SKM-1 (cell line): Measurements from ENCODE around the gene C3orf20.

ENCODE experiments used
- DNase-seq: peaks from one replicate; lab custom pipeline; 2025; ENCODE audit not compliant: unreplicated experiment; lab: John Stamatoyannopoulos, UW

Gene C3orf20

DNA sequence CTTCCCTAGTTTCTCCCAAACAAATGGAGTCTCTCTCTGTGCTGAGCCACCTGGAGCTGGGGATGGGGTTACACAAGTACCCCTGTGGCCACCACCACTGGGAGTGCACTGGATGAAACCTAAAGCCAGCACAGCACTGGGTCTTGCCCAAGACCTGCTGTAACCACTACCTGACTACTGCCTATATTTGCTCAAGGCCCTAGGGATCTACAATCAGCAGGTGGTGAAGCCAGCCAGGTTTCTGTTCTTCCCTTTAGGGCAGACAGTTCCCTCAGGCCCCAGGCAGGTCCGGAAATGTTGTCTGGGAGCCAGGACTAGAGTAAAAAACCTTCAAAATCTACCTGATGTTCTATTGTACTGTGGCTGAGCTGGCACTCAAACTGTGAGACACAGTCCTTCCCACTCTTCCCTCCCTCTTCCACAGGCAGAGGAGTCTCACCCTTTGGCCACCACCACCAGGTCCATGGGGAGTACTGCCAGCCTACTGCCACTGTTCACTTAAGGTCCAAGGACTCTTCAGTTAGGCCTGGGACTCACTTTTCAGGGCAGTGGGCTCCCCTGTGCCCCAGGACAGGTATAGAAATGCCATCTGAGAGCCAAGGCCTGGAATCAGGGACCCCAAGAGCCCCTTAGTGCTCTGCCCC lies 23.8 kb downstream of the C3orf20 start:
- no peak for DNase-seq

DNA sequence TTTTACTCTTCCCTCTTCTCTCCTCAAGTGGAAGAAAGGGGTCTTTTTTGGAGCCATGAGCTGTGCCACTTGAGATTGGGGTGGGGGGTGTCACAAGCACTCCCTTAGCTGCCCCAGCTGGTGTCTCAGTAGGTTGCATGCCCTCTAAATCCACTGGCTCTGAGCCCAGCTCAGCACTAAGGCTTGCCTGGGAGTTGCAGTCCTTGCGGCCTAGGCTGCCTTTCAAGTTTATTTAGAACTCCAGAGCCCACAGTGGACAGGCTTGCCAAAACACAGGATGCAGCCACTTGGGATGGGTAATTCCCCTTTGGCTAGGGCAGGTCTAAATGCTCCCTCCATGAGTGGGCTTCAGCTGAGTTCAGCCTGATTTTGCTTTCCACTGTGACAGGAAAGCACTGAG lies 24.7 kb downstream of the C3orf20 start:
- no peak for DNase-seq

DNA sequence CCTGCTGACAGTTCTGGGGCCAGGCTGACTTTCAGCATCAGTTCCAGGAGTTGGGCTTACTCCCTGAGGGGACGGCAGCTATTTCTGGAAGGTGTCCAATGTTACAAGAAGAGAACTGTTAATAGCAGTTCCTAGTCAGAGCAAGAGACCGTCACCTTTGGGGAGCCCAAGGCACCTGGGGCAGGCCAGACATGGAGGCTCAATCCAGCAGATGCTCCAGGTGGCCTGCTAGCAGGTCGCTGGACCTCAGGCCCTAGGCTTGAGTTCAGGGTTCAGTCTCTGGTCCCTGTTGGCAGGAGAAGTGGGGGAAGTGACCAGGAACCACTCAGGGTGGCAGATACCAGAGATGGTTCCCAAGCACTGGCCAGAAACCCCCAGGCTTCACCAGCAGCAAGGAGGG lies 25.9 kb downstream of the C3orf20 start:
- no peak for DNase-seq

DNA sequence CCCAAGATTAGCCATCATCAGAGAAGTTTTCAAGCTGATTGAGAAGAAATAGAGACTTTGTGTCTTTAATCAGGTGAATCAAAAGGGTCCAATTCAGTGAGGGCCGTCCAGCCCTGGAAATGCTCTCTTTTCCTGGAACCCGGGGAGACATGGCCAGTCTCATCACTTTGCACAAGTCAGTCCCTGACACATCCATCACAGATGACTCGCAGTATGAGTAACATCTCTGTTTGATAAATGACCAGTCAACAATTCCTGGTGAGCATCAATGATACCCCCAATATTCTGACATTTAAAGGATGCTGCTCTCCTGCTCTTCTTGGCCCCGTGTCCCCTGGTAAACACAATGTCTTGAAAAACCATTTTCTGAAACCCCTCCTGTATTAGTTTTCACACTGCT lies 26.7 kb downstream of the C3orf20 start:
- no peak for DNase-seq

DNA sequence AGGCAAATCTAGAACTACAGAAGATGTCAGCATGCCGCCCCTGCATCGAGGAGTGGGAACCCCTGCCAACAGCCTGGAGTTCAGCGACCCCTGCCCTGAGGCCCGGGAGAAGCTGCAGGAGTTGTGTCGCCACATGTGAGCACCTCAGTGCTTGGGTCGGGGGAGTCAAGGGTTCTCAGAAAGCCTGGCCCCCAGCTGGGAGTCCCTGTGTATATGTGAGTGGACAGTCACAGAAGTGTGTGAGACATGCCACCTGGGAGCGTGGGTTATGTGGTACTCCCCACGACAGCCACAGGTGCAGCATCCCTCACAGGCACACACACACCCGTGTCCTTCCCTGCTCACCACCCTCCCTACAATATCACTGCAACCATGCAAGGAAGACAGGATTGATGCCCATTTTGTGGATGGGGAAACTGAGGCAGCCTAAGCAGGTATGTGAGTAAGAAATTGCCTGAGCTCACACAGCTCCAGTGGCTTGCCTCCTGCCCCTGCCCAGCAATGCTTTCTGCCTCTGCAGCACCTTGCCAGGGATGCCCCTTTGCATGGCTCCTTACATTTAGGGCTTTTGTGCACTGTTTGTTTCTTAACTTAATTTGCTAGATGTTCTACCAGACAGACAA lies 28.3 kb downstream of the C3orf20 start:
- no peak for DNase-seq

DNA sequence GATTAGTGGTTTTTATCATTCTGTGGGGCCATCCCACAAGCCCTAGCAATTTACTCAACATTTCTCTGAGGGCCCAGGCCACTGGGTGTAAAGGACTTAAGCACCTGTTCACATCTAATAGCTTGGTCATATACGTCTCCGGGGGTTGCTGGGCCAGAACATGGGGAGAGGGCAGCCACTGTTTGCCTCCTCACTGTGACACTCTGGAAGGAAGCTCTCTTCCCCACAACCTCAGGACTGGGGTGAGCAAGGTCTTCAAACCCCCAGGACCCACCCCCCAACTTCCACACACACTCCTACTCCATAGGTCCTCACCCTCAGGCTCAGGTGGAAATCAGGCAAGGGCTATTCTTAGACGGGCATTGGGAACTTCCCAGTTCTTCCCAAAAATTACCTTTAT lies 28.9 kb downstream of the C3orf20 start:
- DNase-seq: no peak

DNA sequence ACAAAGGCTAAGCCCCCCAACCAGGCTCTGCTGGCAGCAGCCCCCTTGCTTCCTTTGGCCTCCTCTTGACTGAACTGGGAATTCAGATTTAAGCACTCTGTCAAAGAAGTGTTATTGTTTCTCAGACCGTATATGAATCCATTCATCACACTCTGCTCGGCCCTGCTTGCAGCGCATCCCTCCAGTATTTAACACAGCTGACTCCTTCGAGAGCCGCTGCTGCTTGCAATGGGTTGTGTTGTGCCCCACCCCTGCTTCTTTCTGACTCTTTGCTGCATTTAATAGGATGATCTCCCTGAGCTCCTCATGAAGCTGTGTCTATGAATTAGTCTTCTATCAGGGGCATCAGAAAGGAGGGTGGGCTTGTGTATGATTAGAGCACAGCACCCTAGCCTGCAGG lies 31.2 kb downstream of the C3orf20 start:
- no peak for DNase-seq

DNA sequence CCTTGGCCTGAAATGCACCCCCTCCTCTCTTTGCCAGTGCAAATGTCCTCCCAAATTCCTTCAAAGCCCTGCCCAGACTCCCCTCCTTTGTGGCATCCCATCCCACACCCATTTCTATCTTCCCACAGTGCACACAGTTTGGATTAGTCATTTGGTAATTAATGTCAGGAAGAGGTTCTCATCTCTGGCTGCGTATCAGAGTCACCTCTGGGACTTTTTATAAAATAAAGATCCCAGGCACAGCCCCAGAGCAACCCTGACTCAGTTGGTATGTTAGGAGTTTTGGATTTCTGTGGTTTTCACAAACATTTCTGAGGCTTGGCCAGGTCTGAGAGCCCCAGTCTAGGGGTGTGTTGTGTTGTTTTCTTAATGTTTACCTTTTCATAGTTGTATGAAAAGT lies 41.6 kb downstream of the C3orf20 start:
- no peak for DNase-seq

DNA sequence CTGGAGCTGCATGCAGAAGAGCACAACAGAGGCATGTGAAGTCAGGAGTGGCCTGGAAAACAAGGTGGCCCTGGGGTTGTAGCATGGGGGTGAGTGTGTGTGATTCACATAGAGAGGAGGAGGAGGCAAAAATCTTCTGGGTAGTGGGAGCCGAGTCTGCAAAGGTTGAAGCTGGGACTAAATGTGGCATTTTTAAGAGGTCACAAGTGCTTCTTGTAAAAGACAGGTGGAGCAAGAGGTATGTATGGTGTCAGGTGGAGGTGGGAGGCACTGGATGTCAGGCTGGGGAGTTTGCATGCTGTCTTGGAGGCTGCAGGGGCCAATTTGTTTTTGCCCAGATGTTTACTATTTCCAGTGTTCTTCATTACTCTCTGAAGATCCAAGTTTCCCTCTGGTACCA lies 42.4 kb downstream of the C3orf20 start:
- DNase-seq: no peak

DNA sequence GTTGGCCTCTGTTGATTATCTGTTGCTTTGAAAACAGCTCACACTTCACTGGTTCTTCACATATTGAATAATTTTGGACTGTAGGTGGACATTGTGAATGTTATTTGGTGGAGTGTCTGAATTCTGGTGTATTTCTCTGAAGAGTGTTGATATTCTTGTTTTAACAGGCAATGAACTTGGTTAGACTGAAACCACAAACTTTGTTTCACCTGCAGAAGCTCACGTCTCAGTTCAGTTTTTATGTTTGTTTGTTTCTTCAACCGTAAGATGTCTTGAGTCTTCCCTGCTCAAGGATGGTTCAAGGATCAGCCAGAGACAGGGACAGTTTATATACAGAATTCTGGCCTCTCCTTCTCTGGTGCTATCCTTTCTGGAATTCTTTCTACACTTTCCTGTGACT lies 43.6 kb downstream of the C3orf20 start:
- DNase-seq: no peak

DNA sequence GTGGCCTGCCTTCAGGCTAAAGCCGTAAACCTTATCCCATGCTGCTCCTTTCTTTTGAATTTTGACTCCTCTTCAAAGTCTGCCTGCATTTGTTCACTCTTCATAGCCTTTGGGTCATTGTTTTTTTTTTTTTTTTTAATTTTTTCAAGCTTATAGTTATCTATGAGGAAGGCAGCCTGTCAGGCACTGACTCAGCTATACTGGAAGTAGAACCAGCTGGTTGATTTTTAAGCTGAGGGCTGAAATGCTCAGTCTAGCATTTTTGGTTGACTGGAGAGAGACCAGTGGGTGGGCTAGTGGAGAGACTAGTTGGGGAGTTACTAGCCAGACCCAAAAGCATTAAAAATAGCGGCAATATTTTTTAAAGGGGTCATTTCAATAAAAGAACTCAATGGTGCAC lies 44.1 kb downstream of the C3orf20 start:
- DNase-seq: no peak

DNA sequence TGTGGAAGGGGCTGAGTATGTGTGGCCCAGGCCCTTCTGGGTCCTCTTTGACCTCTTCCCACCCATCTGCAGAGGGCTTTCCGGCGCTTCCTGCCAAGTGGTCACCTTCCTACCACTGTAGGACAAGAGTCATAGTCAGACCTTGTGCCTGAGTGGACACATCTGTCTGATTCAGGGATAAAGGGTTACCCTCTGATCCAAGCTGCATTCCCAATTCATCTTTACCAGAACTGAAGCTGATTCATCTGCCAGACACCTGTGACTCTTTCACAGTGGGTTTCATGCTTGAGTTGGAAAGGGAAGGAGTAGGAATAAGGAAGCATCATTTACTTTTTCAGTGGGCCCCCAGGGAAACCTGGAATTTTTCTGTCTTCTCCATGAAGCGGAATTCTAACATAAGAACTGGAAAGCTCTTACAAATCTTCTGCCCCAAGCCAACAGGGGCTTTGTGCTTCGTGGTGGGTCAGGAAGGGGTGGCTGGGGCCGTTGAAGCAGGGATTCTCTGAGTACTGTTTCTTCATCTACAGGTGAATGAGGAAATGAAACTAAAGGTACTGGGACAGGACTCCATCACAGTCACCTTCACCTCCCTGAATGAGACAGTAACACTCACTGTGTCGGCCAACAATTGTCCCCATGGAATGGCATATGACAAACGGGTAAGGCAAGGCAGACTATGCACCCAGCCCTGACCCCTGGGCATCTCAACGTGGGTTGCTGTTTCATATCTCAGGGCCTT lies 46.4 kb downstream of the C3orf20 start:
- DNase-seq: no peak

DNA sequence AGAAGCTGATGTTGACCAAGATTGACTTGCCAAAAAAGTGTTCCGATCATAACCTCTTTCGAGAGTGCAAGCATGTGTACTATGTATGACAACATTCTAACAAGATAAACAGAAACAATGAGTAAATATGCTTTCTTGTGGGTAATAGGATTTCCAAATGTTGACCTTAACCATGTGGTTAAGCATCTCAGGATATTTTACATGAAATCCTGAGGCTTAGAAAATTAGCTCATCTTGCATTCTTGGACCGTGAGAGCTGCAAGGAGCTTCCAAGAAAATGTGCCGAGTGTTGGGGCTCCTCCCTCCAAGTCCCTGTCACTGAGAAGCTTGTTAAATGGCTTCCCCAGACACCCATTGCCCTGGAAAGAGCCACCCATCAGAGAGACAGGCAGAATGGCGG lies 50.1 kb downstream of the C3orf20 start:
- no peak for DNase-seq

DNA sequence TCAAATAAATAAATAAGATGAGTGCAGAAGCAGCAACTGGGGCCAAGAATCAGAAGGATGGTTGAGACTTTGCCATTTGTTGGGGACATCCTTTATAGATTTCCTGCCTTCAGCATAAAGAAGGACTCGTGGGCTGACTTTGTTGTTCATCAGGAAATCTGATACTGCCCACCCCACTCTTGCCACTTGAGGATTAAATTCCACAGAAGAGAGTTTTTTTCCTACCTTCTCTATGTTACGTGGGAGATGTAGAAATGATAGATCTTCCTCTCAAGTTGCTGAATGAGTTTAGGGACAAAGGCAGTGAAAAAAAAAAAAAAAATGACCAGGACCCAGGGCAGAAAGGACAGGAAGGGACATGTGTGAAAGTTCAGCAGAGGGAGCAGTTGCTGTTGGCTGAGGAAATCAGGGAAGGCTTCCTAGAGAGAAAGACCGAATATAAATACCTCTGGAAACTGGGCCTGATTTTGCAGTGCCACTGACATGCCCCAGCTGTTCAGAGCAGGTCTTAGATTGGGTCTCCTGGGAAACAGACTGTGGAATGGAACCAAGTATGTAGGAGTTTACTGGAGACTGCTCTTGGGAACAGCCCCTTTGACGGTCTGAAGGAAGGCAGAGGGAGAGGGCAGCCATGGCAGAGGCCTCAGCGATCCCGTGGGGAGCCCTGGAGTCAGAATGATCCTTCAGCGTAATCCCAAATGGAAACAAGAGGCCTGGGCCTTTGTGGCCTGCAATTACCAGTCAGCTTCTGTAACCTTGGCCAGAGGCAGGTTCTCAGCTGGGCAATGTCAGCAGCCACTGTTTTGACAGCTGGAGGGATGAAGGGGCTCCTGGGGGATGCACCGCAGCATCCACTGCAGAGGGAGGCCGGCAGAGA lies 50.9 kb downstream of the C3orf20 start:
- no peak for DNase-seq

DNA sequence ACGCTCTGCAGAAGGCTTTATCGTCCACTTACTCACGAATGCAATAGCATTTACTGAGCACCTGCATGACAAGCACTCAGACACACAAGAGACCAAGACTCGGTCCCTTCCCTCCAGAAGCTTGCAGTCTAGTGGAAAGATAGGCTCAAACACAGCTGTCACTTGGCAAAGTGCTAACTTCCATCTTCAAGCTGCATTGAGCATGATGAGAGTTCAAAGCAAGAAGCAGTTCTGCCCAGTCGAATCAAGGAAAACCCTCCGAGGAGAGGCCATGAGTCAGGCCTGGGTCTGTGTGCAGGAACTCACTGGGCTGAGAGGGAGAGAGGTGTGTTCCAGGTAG lies 51.5 kb downstream of the C3orf20 start:
- no peak for DNase-seq

DNA sequence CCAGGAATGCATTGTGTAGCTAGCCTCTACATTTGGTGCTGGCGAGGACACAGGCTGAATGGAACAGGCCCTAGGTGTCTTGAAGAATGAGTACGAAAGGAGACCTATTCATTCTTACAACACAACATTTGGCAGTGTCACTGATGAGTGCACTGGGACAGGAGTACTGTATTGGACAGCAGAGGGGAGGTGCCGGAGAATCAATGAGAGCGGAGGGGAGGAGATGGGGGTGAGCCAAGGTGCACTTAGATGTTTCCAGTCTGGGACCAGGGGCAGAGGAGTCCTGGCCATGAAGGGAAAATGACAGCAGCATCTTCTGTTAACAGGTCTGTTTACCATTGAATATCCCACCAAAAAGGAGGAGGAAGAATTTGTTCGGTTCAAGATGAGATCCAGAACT lies 53.2 kb downstream of the C3orf20 start:
- DNase-seq: no peak

DNA sequence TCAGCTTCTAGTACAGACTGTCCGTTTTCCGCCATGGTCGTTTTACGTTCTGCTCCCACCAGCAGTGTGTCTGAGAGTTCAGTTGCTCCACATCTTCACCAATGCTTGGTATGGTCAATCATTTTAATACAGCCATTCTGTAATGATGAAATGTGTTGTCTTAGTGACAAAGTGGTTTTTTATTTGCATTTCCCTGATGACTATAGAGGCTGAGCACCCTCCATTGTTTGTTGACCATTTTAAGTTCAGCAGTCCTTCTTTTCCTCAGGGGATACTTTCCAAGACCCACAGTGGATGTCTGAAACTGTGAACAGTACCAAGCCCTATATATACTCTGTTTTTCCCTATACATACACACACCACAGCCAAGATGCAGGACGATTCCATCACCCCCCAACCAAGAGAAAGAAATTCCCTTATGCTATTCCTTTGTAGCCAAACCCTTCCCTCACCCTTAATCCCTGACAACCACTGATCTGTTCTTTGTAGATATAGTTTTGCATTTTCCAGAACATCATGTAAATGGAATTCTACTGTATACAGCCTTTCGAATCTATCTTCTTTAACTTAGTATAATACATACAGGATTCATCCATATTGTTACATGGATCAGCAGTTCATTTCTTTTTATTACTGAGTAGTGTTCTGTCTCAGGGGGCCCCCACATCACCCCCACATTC lies 55.9 kb downstream of the C3orf20 start:
- DNase-seq: no peak

DNA sequence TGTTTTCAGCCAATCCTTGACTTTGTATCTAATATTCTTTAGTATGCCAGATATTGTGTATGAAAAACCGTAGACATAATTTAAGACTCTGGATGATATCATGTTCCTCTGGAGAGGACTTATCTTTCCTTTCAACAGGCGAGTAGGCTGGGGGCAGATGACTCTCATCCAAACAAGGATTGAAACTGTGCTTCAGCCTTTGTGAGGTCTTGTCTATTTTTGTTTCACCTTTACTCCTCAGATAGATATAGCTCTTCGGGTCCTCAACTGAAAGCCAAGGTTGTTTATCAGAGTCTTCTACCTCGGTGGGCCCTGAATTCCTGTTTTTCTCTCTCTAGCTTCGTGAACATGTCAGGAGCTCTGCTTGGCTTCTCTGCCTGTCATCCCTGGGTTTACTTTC lies 66.0 kb downstream of the C3orf20 start:
- DNase-seq: no peak

DNA sequence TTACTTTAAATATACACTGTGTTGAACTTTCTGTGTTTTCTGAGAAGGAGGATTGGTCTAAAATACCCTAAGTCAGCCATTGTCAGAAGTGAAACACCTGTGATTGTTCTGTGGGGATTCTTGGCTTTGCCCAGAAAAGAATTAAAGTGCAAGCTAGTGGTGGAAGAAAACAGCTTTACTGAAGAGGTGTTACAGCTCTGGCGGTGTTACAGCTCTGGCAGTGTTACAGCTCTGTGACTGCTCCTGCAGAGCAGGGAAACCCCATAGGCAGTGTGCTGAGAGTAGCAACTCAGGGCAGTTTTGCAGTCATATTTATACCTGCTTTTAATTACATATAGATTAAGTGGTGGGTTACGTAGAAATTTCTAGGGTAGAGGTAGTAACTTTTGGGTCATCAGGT lies 66.6 kb downstream of the C3orf20 start:
- no peak for DNase-seq

DNA sequence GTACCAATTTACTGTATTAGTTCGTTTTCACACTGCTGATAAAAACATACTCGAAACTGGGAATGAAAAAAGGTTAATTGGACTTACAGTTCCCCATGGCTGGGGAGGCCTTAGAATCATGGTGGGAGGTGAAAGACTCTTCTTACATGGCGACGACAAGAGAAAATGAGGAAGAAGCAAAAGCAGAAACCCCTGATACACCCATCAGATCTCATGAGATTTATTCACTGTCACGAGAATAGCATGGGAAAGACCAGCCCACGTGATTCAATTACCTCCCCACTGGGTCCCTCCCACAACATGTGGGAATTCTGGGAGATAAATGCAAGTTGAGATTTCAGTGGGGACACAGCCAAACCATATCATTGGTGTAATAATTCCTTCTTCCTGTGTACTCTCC lies 69.6 kb downstream of the C3orf20 start:
- DNase-seq: no peak

DNA sequence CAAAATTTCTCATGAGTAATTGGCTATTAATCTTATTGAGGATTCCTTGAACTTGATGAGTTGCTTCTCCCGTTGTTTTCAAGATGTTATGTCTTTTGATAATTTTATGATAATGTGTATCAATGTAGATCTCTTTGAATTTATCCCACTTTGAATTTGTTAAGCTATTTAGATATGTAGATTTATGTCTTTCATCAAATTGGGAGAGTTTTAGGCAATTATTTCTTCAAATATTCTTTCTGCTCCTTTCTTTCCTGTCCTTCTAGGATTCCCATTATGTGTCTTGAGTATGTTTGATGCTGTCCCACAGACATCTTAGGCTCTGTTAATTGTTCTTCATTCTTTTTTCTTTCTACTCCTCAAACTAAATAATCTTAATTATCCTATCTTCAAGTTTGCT lies 75.7 kb downstream of the C3orf20 start:
- DNase-seq: no peak
